Jurkat, Clone E6-1 (cell line): ENCODE data around the gene EYS.
"Not testable (repeated sequence)": the region's sequence is repeated elsewhere in the genome, so short reads cannot be mapped to it uniquely, and the experiment has no call there.

ENCODE experiments used
- DNase-seq: peaks from one replicate; pipeline ENCODE4 v3.0.0-alpha.2; 2011; ENCODE audit warnings: low read depth, low spot score
- H3K4me3 ChIP-seq: 2 replicates; pipeline ENCODE4 v1.5.1; 2011; ENCODE audit warnings: mild to moderate bottlenecking, low read length, control low read depth, moderate library complexity

EYS gene

DNA sequence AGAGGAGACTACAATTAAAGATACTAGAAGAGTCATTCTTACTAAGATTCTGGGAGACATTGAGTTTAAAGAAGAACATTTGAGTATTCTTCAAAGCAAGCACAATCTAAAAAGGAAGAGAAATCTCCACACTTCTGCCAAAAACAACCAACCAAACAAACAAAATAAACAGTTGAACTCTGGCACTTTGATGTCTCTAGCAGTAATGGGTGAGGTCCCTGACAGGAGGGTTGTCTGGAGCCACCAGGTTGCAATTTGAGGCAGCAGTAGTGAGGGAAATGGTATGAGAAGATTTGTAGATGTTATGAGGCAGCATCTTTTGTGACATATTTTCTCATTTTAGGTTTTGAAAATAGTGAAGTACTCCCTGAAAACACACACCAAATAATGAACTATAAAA lies 1963.3 kb downstream of the EYS start:
- no peak overlapping the region for H3K4me3 ChIP-seq
- DNase-seq: no peak

DNA sequence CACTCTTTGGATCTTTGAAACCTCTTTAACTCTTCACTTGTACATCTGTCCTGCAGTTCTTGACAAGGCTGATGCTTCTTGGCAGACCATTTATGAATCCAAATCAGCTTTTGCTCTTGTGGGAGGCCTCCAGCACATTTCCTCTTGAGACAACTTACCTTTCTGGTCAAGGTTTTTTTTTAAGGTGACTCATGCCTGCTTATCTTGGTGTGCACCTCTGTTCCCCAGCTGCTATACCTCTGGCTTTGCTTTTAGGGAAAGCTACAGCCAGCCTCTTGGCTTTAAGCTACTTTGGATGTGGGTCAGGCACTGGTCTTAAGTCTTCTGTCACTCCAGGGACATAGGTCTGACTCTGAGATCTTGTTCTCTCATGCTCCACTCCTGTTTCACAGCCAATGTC lies 1965.0 kb downstream of the EYS start:
- H3K4me3 ChIP-seq: no peak overlapping the region
- no peak for DNase-seq

DNA sequence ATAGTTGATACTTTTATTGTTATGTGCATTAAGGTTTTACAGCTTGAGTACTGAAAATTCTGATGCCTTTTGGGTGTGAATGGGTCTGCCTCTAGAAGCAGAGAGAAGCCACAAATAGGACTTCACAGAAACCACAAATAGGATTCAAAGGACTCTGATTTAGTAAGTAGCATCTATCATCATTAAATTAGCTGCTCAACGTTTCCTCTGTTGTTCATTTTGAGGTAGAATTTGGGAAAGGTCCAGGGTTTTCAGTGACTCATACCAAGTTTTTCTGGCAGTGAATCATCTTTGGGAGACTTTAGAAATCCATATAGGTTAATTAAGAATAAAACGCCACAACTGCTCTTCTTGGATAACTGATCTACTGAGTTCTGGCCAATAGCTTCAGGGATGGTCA lies 1966.3 kb downstream of the EYS start:
- no peak overlapping the region for H3K4me3 ChIP-seq
- no peak for DNase-seq

DNA sequence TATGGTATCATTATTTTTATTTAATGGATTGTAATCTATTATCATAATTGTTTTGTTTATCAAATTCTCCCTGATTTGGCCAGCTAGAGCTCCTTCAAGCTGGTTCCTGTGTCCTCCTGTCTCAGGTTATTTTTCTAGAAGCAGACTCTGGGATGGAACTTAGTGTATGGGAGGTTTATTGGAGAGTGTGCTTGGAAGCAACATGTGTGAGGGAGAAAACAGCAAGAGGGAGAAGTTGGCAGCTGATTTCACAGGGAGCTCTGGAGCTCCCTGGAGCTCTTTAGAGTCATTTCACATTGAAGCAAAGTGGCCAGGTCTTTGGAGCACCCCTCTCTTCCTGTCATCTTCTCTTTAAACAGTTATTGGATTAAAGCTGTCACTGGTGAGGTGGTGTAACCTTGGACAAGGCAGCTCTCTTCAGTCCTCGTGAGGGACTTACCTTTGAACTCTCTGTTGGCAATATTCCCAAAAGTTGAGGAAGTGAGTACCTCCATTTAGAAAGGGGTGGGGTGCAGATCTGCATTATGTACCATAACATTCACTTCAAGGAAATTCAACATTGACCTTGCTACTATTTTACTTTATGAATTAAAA lies 1967.8 kb downstream of the EYS start:
- no peak for DNase-seq
- H3K4me3 ChIP-seq: no peak overlapping the region

DNA sequence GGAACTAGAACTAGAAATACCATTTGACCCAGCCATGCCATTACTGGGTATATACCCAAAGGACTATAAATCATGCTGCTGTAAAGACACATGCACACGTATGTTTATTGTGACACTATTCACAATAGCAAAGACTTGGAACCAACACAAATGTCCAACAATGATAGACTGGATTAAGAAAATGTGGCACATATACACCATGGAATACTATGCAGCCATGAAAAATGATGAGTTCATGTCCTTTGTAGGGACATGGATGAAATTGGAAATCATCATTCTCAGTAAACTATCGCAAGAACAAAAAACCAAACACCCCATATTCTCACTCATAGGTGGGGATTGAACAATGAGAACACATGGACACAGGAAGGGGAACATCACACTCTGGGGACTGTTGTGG lies 1968.8 kb downstream of the EYS start:
- not testable (repeated sequence) for H3K4me3 ChIP-seq, DNase-seq

DNA sequence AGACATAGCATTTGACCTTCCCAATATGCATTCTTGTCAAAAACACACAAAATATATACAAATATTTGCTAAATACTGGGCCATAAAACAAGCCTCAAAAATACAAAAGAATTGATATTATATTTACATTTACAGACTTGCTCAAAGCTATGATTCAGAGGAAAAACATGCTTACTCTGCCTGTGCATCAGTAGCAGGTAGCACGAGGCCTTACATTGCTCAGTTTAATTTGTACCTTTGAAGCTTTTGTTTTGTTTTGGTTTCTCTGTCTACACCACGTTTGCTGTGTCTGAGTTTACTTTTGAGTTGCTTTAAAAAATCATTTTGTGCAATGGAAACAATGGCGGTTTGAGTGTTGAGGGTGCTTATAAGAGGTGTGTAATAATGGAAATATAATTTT lies 1972.1 kb downstream of the EYS start:
- DNase-seq: no peak

DNA sequence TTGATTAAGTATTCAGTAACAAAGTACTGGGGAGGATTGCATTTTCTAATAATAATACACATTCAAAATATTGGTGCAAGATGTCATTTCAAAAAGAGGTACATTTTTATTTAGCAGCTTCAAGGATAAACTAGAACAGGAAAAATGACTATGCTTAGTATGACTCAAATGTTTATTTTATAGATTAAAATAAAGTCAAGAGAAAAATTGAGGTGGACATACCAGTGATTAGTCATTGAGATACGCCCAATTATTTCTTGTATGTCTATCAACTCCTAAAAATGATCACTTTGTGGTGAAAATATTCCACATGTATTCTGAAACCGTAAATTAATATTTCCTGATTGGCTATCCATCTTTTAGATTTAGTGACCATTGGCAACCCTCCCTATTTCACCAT lies 1974.7 kb downstream of the EYS start:
- no peak for DNase-seq
- H3K4me3 ChIP-seq: no peak overlapping the region

More for the DNA sequence above, 1972.1 kb downstream of the EYS start:
- H3K4me3 ChIP-seq: no peak overlapping the region

DNA sequence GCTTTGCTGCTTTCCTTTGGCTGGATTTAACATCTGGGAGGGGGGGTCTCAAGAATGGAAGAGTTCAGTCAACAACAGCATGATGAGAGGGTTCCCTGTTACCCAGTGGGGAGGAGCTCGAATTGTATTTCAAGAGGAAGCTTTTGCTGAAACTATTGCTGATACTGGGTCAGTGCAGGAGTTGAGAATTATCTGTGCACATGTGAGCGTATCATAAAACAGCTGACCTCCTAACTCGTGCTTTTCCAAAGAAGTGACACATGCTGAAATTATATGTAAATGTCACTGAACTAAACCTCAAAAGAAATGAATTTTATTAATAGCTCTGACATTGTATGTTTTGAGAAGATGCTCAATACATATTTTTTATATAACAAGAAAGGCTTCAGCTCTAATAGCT lies 1975.1 kb downstream of the EYS start:
- DNase-seq: no peak
- no peak overlapping the region for H3K4me3 ChIP-seq

DNA sequence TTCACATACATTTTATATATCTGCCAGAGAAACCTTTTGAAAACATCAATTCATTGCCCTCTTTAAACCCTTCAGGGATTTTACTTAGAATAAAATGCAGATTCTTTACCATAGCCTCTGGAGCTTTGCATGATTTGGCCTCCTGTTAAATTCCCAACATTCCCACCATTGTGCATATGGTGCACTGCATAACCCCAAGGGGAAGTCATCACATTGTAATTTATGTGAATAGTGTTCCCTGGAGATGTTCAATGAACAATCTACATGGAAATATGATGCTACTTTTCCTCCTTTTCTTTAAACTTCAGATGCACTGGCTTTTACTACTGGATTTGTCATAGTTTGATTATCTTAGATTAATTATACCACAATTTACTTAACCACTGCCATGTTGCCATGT lies 1976.7 kb downstream of the EYS start:
- no peak for DNase-seq
- no peak overlapping the region for H3K4me3 ChIP-seq

DNA sequence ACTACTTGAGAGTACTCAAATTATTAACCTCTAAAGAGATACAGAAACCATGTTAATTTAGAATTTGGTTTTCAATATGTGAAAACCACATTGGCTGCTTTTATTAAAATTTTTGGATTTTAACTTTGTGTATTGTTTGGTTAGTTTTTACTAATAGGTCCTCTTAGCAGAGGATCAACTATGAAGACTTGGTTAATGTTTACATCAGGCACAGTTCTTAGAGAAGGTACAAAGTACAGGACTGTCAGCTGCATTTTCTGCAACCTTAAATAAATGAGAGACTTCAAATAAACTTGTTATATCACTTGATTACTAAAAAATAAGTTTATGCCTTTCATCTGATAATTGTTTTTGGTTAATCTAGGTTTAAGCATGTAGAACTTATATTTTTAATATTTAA lies 1982.3 kb downstream of the EYS start:
- DNase-seq: no peak

DNA sequence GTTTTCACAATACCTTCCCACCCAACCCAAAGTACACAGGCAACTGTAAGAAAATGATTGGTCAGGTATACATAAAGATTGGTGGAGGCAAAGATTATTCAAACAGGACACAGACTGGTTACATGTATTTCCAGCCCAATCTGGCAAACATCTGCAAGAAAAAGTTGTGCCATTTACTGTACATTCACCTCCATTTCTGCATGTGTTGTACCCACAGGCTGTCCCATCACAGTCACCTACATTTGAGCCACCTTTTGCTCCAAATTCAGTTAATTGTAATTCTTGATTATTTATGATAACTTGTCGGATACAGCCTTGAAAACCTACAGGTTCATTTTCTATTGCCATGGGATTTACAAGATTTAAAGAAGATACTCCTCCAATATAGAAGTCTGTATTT lies 1985.8 kb downstream of the EYS start:
- no peak overlapping the region for H3K4me3 ChIP-seq
- no peak for DNase-seq

More for the DNA sequence above, 1982.3 kb downstream of the EYS start:
- no peak overlapping the region for H3K4me3 ChIP-seq

DNA sequence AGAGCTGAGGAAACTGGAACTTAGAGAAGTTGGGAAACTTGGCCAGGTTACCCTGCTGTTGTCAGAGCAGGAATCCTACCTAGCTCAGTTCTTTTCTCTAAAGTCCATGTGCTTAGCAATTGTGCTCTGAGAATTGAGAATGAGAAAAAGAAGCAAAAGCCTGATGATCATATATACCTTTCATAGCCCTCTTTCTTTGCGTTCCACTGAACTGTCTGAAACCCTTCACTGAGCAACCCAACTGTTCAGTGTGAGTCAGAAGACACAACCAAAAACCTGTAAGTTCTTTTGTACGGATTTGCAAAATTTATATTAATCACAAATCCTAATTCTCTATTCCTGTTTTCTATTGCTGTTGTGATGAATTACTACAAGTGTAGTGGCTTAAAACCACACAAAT lies 1990.9 kb downstream of the EYS start:
- DNase-seq: no peak
- H3K4me3 ChIP-seq: no peak overlapping the region

DNA sequence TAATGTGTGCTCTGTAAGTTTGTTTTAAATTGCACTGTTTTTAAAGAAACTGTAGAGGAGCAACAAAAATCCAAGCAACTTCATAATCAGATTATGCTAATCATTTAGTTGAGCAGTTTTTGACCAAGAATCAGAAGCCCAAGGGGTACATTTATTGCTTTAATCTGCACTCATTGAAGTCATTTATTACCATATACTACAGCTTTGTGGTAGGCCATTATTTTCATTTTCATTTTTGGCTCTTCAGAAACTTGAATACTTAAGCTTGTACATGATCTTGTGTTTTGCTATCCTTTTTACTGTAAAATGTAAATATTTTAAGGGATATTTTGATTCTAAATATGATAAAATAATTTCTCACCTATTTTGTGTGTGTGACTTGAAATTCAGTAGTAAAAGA lies 1992.9 kb downstream of the EYS start:
- DNase-seq: no peak
- H3K4me3 ChIP-seq: no peak overlapping the region

DNA sequence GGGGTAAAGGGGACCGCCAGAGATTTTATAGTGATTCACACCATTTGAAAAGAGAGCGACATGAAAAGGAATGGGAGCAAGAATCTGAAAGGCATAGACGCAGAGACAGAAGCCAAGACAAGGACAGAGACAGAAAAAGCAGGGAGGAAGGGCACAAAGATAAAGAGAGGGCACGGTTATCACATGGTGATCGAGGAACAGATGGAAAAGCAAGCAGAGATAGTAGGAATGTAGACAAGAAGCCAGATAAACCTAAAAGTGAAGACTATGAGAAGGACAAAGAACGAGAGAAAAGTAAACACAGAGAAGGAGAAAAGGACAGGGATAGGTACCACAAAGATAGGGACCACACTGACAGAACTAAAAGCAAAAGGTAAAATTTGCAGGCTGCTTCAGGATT lies 1993.7 kb downstream of the EYS start:
- no peak overlapping the region for H3K4me3 ChIP-seq
- DNase-seq: no peak

DNA sequence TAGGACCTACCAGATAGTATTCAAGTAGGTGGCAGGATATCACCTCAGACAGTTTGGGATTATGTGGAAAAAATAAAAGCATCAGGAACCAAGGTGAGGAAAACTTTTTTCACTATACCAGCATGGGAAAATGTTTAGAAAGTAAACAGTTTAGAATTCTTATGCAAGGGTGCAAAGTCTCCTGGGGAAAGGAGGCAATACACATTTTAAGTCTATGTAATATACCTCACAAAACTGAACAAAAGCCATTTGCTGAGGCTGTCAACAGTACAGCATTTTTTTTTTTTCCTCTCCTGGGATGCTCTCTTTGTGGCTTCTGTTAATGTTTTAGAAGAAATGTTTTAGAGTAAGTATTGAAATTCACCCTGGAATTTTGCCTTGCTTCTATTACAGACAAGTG lies 1997.9 kb downstream of the EYS start:
- no peak for DNase-seq
- no peak overlapping the region for H3K4me3 ChIP-seq

DNA sequence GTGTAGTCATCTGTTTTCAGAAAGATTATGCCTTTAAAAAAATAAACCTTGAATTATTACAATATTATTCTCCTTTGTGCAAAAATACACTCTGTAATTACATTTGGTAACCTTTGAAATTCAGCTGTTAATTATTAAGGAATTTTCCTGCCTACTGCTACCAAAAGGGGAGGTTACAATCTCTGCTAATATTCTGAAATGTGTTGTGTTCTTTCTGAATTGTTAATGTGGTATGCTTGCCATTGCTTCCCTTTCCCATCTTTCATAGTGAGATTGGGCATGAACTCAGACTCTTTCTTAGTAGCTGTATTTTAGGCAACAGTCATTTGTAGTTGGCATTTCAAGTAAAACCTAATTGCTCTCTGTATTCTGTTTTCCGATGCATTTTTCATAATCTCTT lies 1998.4 kb downstream of the EYS start:
- no peak overlapping the region for H3K4me3 ChIP-seq
- no peak for DNase-seq

DNA sequence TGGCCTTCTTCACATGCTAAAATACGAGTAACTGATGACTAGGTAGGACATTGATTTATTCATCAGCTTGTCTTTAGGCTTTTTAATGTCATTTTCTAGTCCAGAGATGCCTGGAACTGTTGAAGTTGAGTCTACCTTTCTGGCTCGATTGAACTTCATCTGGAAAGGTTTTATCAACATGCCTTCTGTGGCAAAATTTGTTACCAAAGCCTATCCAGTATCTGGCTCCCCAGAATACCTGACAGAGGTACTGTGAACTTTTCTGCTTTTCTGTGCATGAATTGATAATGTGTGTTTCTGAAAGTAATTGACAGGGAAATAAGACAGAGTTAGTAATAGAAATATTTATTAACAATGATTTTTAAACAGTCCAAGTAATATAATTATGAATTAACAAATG lies 2000.4 kb downstream of the EYS start:
- DNase-seq: no peak
- H3K4me3 ChIP-seq: no peak overlapping the region

DNA sequence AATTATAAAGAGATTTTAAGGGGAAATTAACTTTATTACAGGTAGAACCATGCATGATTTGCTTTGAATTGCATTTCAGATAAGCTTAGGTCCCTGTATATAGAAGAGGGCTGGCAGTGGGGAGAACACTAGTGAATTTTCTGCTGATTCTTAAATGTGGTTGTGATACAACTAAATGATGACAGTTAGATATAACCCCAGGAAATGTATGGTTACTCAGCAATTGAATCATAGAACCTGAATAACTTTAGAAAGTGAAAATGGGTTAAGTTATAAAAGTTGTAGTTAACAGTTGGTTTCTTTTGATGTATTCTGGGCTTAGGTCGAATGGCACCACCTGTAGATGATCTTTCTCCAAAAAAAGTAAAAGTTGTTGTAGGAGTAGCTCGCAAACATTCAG lies 2001.3 kb downstream of the EYS start:
- peak; percentile 39 for DNase-seq
- no peak overlapping the region for H3K4me3 ChIP-seq

DNA sequence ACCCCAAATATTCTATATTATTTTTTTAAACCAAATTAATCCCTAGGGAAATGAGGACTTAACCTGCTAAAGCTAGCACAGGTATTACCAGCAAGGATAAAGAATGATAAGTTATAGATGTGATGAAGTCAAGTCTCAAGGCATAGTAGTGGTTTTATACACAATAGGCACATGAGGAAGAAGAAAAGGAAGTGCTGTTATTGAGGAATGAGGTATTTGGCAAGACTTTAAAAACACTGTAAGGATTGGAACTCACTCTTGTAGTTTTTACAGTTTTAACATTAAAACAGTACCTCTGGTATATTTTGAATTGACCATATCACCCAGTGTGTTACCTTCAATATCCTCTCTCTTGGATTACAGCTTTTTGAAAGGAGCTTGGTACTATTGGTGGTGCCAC lies 2016.8 kb downstream of the EYS start:
- no peak overlapping the region for H3K4me3 ChIP-seq
- DNase-seq: no peak

DNA sequence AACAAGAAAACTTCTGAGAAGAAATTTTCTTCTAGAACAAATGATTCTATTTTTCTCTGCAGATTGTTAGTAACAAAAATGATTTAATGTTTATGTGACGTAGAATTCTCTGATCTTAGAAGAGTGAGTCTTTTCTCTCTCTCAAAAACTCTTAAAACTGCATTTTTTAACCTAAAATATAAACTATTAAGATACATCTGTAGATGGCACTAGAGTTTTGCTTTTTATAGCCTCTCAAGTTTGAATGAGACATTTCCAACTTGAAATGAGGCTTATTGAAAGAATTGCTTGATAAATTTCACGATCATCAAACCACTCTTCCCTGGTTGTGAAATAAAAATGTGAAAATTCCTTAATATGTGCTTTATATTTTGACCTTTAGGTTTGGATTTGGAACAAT lies 2017.6 kb downstream of the EYS start:
- H3K4me3 ChIP-seq: no peak overlapping the region
- DNase-seq: no peak

DNA sequence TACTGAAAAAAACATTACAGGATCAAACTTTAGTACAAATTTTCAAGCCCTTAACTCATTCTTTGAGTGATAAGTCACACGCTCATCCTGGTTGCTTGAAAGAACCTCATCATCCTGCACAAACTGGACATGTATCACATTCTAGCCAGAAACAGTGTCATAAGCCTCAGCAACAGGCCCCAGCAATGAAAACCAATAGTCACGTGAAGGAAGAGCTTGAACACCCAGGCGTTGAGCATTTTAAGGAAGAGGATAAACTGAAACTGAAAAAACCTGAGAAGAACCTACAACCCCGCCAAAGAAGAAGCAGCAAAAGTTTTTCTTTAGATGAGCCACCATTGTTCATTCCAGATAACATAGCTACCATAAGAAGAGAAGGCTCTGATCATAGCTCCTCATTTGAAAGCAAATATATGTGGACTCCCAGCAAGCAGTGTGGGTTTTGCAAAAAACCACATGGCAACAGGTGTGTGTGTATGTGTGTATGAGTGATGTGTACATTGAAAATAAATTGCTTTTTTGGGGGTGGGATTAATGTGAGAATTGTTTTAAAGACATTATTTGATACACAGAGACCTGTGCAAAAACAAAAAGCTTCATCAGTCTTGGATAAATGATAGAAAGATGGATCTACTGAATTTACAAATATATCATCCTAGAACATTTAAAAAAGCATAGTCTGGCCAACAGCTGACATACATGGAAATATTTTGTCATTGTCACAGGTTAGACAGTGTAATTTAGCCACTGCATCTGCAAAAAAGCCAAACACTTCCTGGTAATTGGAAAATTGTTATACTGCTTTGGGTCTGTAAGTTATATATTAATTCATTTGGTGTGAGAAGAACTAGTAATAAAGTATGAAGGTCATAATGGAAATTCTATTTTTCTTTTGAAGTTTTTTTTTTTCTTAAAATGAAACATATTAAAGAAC lies 2021.3 kb downstream of the EYS start:
- DNase-seq: peak; percentile 18
- H3K4me3 ChIP-seq: no peak overlapping the region
